Sigmoid colon (tissue), 7 donors: ENCODE measurements around the gene MED16. TPM values are rescaled to one million over a fixed set of nuclear protein-coding genes. Genes with fewer than 3 reads are reported as not detected.

Experiments
- DNase-seq: peaks from one replicate; pipeline ENCODE4 v3.0.0-alpha.2; 2019
- H3K27ac ChIP-seq, 4 donors: fragments of 200-600 bp; sonication (generic); one replicate each; pipeline ENCODE4 v1.5.1; 2016 to 2019; ENCODE audit warnings: mild to moderate bottlenecking in 1 of 4
- H3K27me3 ChIP-seq, 3 donors: fragments of 200-600 bp; sonication (generic); one replicate each; pipeline ENCODE4 v1.5.1; 2019; ENCODE audit warnings: mild to moderate bottlenecking in 1 of 3
- H3K36me3 ChIP-seq, 4 donors: fragments of 200-600 bp; sonication (generic); one replicate each; pipeline ENCODE4 v1.5.1; 2016 to 2019
- H3K4me1 ChIP-seq, 4 donors: fragments of 200-600 bp; sonication (generic); one replicate each; pipeline ENCODE4 v1.5.1; 2017 to 2019
- H3K4me3 ChIP-seq, 4 donors: fragments of 200-600 bp; sonication (generic); one replicate each; pipeline ENCODE4 v1.5.1; 2017 to 2019; ENCODE audit warnings: mild to moderate bottlenecking in 2 of 4, moderate library complexity in 1 of 4
- H3K9me3 ChIP-seq, 4 donors: fragments of 200-600 bp in 3 of 4; sonication (generic) in 3 of 4; one replicate each; pipeline versions ENCODE4 v1.5.1 to v1.6.1; 2013 to 2019
- EP300 ChIP-seq, 4 donors: sonication (generic); formaldehyde crosslinking; IDR thresholded peaks; one replicate each; pipeline ENCODE4 v1.6.1; 2017; ENCODE audit warnings: antibody characterized with exemption in 4 of 4
- POLR2A ChIP-seq, 2 donors: fragments of 450-650 bp; IDR thresholded peaks; one replicate each; pipeline ENCODE4 v1.6.1; 2016; ENCODE audit warnings: antibody characterized with exemption in 2 of 2, mild to moderate bottlenecking in 2 of 2, moderate library complexity in 2 of 2
- POLR2AphosphoS5 ChIP-seq, 4 donors: sonication (generic); formaldehyde crosslinking; IDR thresholded peaks; one replicate each; pipeline ENCODE4 v1.6.1; 2017; ENCODE audit warnings: antibody characterized with exemption in 4 of 4
- WGBS, 2 donors: extraction: QIAGEN DNeasy Blood & Tissue Kit; methylation state at CpG; one replicate each; pipeline ENCODE4 v1.1.7; 2013; 5-methylcytosine and 5-hydroxymethylcytosine counted together
- intact Hi-C: fragments of 100-400 bp; cut with DNase I; formaldehyde crosslinking; loops from one replicate; pipeline ENCODE4 v1.15.1; 2023
- polyA plus RNA-seq, 3 donors: library from polyadenylated mRNA; stranded (reverse); fragments of 200-250 nt; gene quantifications; one replicate each; pipeline ENCODE4 v1.2.3, GENCODE V29; 2013
- total RNA-seq, 4 donors: library from RNA; depleted of rRNA; stranded (reverse); fragments of >200 nt; gene quantifications; one replicate each; pipeline ENCODE4 v1.1.0, GENCODE V29; 2016
- TF ChIP-seq, protein P1 (sequence below), 4 experiments: fragments of 450-650 bp in 3 of 4; fragments of 200-600 bp in 1 of 4; IDR thresholded peaks; one replicate each; pipeline ENCODE4 v1.5.1; 2016 to 2019; ENCODE audit warnings: antibody characterized with exemption in 4 of 4, mild to moderate bottlenecking in 3 of 4, moderate library complexity in 2 of 4
- donor health status: healthy with polysubstance abuse.
- donor health status: Bipolar disorder and iron deficiency.
- donor health status: healthy.

The MED16 gene
- total and polyA plus RNA-seq, 7 donors = 22.4 to 62.5 (median 33.2) TPM

DNA sequence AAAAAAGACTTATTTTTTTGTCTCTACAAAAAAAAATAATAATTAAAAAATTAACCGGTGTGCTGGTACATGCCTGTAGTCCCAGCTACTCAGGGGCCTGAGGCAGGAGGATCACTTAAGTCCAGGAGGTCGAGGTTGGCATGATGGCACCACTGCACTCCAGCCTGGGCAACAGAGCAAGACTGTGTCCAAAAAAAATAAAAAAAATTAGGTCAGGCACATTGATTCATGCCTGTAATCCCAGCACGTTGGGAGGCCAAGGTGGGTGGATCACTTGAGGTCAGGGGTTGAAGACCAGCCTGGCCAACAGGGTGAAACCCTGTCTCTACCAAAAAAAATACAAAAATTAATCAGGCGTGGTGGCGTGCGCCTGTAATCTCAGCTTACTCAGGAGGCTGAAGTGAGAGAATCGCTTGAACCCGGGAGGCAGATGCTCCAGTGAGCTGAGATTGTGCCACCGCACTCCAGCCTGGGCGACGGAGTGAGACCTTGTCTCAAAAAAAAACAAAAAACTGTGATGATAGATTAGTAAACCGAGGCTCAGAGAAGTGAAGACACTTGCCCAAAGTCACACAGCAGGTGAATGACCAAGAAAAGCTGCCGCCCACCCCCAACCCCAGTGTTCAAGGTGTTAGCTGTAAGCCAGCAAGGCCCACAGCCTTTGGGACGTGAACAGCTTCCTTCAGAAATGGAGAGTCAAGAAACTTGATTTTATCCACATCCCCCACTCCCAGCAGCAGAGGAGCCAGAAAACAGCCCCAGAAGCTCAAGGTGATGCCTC is 9.6 kb upstream of the MED16 start:
- H3K27me3 ChIP-seq = no peaks in the 10 kb centered on the region
- no peak for TF ChIP-seq POLR2A (IDR thresholded peaks at IDR 0.05)
- TF ChIP-seq, protein P1, sequence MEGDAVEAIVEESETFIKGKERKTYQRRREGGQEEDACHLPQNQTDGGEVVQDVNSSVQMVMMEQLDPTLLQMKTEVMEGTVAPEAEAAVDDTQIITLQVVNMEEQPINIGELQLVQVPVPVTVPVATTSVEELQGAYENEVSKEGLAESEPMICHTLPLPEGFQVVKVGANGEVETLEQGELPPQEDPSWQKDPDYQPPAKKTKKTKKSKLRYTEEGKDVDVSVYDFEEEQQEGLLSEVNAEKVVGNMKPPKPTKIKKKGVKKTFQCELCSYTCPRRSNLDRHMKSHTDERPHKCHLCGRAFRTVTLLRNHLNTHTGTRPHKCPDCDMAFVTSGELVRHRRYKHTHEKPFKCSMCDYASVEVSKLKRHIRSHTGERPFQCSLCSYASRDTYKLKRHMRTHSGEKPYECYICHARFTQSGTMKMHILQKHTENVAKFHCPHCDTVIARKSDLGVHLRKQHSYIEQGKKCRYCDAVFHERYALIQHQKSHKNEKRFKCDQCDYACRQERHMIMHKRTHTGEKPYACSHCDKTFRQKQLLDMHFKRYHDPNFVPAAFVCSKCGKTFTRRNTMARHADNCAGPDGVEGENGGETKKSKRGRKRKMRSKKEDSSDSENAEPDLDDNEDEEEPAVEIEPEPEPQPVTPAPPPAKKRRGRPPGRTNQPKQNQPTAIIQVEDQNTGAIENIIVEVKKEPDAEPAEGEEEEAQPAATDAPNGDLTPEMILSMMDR (IDR thresholded peaks at IDR 0.05) = no peak
- no peak for TF ChIP-seq EP300 (IDR thresholded peaks at IDR 0.05)
- no peak for TF ChIP-seq POLR2AphosphoS5 (IDR thresholded peaks at IDR 0.05)
- H3K4me3 ChIP-seq = no peak overlapping the region
- no peak overlapping the region for H3K27ac ChIP-seq
- 93 to 94% methylated on average over 14 of the region's 14 CpGs for WGBS, 2 donors
- H3K4me1 ChIP-seq = no peaks in the 10 kb centered on the region
- peaks cover 0 to 27% (median 13%) of the 10 kb centered on the region in 4 donors for H3K36me3 ChIP-seq
- DNase-seq = no peak
- no peaks in the 10 kb centered on the region for H3K9me3 ChIP-seq
- intact Hi-C loops = no loop called here

GRCh38 chr19:902093-902370 is 9.0 kb upstream of the MED16 start:
- intact Hi-C loops = no loop called here
- DNase-seq = no peak
- Histone ChIP-seq H3K27ac (no peak overlapping the region), H3K4me1 (no peaks in the 10 kb centered on the region), H3K9me3 (no peaks in the 10 kb centered on the region), H3K27me3 (no peaks in the 10 kb centered on the region), H3K4me3 (no peak overlapping the region), H3K36me3 (peaks cover 0 to 31% (median 13%) of the 10 kb centered on the region in 4 donors)
- WGBS, 2 donors = 89 to 95% methylated on average over 7 of the region's 7 CpGs
- TF ChIP-seq, protein P1 (IDR thresholded peaks at IDR 0.05) = no peak
- TF ChIP-seq POLR2AphosphoS5 (IDR thresholded peaks at IDR 0.05) (no peak), EP300 (IDR thresholded peaks at IDR 0.05) (no peak), POLR2A (IDR thresholded peaks at IDR 0.05) (no peak)

DNA sequence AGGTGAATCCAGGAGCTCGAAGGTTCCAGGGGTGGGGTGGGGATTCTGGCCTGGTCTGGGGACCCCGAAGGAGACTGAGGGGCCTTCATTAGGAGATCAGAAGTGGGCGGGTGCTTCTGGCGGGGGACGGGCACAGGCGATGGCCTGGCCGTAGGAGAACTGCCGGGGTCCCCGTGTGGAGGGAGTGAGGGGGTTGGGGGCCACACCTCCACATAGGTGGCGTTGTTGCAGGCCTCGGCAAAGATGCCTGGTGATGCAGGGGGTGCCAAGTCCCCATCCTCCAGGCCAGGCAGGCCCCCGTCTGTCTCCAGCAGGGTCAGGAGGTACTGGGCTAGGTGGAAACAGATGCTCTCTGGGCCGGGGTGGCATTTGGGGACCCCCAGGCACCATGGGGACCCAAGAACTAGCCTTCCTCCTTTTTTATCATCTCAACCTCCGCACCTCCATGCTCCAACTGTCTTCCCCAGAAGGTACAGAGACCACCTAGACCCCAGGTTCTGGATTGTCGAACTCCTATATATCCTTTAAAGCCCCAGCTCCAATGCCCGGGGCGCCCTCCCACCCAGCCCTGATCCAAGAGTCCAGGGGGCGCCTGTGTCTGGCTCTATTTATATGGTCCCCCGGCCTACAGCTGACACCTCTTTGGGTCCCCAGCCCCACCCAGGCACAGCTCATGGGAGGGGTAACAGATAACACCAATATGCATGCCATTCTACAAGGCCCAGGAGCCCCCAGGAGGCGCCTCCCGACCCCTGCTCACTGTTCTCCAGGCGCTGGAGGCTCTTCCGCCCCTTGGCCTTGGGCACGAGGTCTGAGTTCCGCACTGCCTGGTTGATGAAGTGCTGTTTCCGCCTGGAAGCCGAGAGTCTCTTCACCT is 8.5 kb upstream of the MED16 start:
- Histone ChIP-seq H3K4me3 (no peak overlapping the region), H3K27me3 (no peaks in the 10 kb centered on the region), H3K9me3 (no peaks in the 10 kb centered on the region), H3K27ac (no peak overlapping the region), H3K4me1 (no peaks in the 10 kb centered on the region), H3K36me3 (peaks cover 0 to 36% (median 13%) of the 10 kb centered on the region in 4 donors)
- WGBS, 2 donors = 94 to 95% methylated on average over 27 of the region's 27 CpGs
- no peak for DNase-seq
- TF ChIP-seq, protein P1 (IDR thresholded peaks at IDR 0.05) = no peak
- no peak for TF ChIP-seq POLR2AphosphoS5 (IDR thresholded peaks at IDR 0.05)
- no peak for TF ChIP-seq POLR2A (IDR thresholded peaks at IDR 0.05)
- no peak for TF ChIP-seq EP300 (IDR thresholded peaks at IDR 0.05)
- intact Hi-C loops = no loop called here

DNA sequence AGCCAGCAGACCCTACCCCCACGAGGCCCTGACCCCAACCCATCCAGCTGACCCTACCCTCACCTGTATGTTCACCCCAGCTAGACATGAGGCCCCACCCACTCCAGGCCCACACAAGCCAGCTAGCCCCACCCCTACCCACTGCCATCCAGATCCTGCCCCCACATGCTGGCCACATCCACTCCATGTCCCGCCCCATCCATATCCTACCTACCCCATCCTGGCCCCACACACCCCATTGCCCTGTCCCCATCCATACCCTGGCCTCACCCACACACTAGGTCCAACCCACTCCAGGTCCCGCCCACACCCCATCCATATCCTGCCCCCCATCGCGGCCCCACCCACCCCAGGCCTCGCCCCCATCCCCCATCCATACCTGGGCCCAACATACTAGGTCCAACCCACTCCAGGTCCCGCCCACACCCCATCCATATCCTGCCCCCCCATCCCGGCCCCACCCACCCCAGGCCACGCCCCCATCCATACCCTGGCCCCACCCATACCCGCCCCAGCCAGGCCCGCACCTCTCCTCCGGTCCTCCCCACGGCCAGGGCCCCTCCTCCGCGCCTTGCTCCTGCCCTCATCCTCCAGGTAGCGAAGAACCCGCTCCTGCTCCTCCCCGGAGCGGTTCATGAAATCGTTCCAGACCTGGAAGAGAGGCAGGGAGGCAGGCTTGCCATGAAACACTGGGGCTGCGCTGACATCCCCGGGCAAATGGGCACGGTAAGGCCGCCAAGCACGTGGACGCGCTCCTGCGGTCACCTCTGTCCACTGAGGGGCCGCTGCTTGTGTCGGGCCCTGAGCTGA is 7.5 kb upstream of the MED16 start:
- intact Hi-C loops = no loop called here
- H3K27ac ChIP-seq = no peak overlapping the region
- DNase-seq = no peak
- peaks cover 0 to 36% (median 13%) of the 10 kb centered on the region in 4 donors for H3K36me3 ChIP-seq
- no peaks in the 10 kb centered on the region for H3K9me3 ChIP-seq
- WGBS, 2 donors = 66 to 79% methylated on average over 30 of the region's 30 CpGs
- no peak for TF ChIP-seq POLR2AphosphoS5 (IDR thresholded peaks at IDR 0.05)
- TF ChIP-seq POLR2A (IDR thresholded peaks at IDR 0.05) = no peak
- TF ChIP-seq EP300 (IDR thresholded peaks at IDR 0.05) = no peak
- TF ChIP-seq, protein P1 (IDR thresholded peaks at IDR 0.05) = no peak
- no peak overlapping the region for H3K4me3 ChIP-seq
- H3K4me1 ChIP-seq = no peaks in the 10 kb centered on the region
- H3K27me3 ChIP-seq = no peaks in the 10 kb centered on the region
